PFSK-1 (cell line): ENCODE data around the gene STN1.

ENCODE experiments used
- FOXP2 ChIP-seq: optimal IDR thresholded peaks from 2 replicates; pipeline ENCODE3; 2011; ENCODE audit warnings: borderline replicate concordance, control low read depth, inconsistent platforms; ENCODE audit not compliant: insufficient read depth; ENCODE audit errors: extremely low read length, extremely low read depth
- POLR2AphosphoS5 ChIP-seq: IDR thresholded peaks from 2 replicates; pipeline ENCODE4 v1.6.1; 2012; ENCODE audit warnings: low read depth, mild to moderate bottlenecking, control low read depth, low read length, moderate library complexity
- SIN3A ChIP-seq: IDR thresholded peaks from 2 replicates; pipeline ENCODE4 v1.6.1; 2012; ENCODE audit warnings: mild to moderate bottlenecking, low read length, moderate library complexity, borderline replicate concordance; ENCODE audit not compliant: insufficient read depth
- TAF1 ChIP-seq: IDR thresholded peaks from 2 replicates; pipeline ENCODE4 v1.6.1; 2012; ENCODE audit warnings: low read length, control low read depth, borderline replicate concordance; ENCODE audit not compliant: insufficient read depth
- TF ChIP-seq, protein P1 (sequence below), 2 experiments: IDR thresholded peaks; 2 replicates each; pipeline versions ENCODE4 v1.6.1 to v1.8.0; 2011 to 2012; ENCODE audit warnings: low read depth in 2 of 2, low read length in 2 of 2, control low read depth in 1 of 2, inconsistent platforms in 1 of 2, mild to moderate bottlenecking in 1 of 2, moderate library complexity in 1 of 2; ENCODE audit not compliant: insufficient read depth in 1 of 2

Gene STN1

GRCh38 chr10:103834436-103835095, 83.4 kb downstream of the STN1 start:
- TF ChIP-seq TAF1 (no peak), SIN3A (no peak), FOXP2 (no peak), POLR2AphosphoS5 (no peak)
- TF ChIP-seq, protein P1, sequence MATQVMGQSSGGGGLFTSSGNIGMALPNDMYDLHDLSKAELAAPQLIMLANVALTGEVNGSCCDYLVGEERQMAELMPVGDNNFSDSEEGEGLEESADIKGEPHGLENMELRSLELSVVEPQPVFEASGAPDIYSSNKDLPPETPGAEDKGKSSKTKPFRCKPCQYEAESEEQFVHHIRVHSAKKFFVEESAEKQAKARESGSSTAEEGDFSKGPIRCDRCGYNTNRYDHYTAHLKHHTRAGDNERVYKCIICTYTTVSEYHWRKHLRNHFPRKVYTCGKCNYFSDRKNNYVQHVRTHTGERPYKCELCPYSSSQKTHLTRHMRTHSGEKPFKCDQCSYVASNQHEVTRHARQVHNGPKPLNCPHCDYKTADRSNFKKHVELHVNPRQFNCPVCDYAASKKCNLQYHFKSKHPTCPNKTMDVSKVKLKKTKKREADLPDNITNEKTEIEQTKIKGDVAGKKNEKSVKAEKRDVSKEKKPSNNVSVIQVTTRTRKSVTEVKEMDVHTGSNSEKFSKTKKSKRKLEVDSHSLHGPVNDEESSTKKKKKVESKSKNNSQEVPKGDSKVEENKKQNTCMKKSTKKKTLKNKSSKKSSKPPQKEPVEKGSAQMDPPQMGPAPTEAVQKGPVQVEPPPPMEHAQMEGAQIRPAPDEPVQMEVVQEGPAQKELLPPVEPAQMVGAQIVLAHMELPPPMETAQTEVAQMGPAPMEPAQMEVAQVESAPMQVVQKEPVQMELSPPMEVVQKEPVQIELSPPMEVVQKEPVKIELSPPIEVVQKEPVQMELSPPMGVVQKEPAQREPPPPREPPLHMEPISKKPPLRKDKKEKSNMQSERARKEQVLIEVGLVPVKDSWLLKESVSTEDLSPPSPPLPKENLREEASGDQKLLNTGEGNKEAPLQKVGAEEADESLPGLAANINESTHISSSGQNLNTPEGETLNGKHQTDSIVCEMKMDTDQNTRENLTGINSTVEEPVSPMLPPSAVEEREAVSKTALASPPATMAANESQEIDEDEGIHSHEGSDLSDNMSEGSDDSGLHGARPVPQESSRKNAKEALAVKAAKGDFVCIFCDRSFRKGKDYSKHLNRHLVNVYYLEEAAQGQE (IDR thresholded peaks at IDR 0.05; ENCODE audit: insufficient read depth in 1 of 2, low read depth in 2 of 2, low read length in 2 of 2) = no peak

DNA sequence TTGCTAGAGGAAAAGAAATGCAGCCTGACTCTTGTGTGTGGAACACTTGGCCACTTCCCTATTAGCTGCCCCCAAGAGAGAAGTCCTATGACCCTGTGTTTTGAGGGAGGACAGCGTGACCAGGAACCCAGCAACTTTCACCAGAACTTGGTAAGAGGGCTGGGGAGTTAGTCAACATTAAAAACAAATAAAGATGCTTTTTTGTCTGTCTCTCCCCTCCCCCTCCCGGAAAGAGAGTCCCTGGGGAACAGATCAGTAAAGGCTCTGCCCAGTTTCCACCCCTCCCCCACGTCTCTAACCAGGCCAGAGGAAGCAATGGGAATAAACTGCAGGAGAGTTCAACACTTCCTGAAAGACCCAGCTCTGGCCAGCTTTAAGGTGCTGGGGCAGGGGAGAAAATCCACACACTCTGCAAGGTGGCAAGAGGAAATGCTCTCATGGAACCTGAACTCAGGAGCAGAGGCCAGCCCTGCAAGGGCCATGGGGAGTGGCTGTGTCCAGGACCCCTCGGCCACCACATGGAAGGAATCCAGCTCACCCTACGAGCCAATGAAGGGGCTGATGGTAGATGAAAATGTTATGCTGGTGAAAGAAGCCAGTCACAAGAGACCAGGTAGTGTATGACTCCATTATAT, 84.1 kb downstream of the STN1 start:
- TF ChIP-seq POLR2AphosphoS5 (no peak), SIN3A (no peak), FOXP2 (no peak), TAF1 (no peak)
- TF ChIP-seq, protein P1 (IDR thresholded peaks at IDR 0.05; ENCODE audit: insufficient read depth in 1 of 2, low read depth in 2 of 2, low read length in 2 of 2) = no peak

GRCh38 chr10:103832806-103833205, 85.2 kb downstream of the STN1 start:
- TF ChIP-seq, protein P1 (IDR thresholded peaks at IDR 0.05; ENCODE audit: insufficient read depth in 1 of 2, low read depth in 2 of 2, low read length in 2 of 2) = no peak
- no peak for TF ChIP-seq POLR2AphosphoS5
- TF ChIP-seq SIN3A = no peak
- TF ChIP-seq TAF1 = no peak
- no peak for TF ChIP-seq FOXP2
